ENCODE measurements around the gene RBM19. TPM values are rescaled to one million over a fixed set of nuclear protein-coding genes. Genes with fewer than 3 reads are reported as not detected.

RBM19 gene
- total and polyA plus RNA-seq, 3 donors from 2014 or later, result 28.9 to 55.4 (median 49.5) TPM

- Histone ChIP-seq H3K27me3 (no peaks in the 10 kb centered on the region), H3K4me1 (peaks cover 9% of the 10 kb centered on the region), H3K27ac (no peak overlapping the region), H3K36me3 (ENCODE audit: low read depth, missing control alignments) (no peaks in the 10 kb centered on the region), H3K4me3 (no peak overlapping the region), H3K9me3 (no peaks in the 10 kb centered on the region)
- DNase-seq, result no peak
- no peak for TF ChIP-seq CTCF (IDR thresholded peaks at IDR 0.05)
- TF ChIP-seq POLR2A (IDR thresholded peaks at IDR 0.05), result no peak
- intact Hi-C loops (cut with DNase I; ENCODE audit: low total_unique reads), result no loop called here
- WGBS, 2 donors, result 65 to 77% methylated on average over 14 of the region's 14 CpGs
Measured at GRCh38 chr12:113932381-113933196, 33.5 kb downstream of the RBM19 start.

- intact Hi-C loops (cut with DNase I; ENCODE audit: low total_unique reads), result no loop called here
- TF ChIP-seq POLR2A (IDR thresholded peaks at IDR 0.05) (no peak), CTCF (IDR thresholded peaks at IDR 0.05) (no peak)
- Histone ChIP-seq H3K36me3 (ENCODE audit: low read depth, missing control alignments) (no peaks in the 10 kb centered on the region), H3K27ac (no peak overlapping the region), H3K9me3 (no peaks in the 10 kb centered on the region), H3K4me1 (peaks cover 9% of the 10 kb centered on the region), H3K27me3 (no peaks in the 10 kb centered on the region), H3K4me3 (no peak overlapping the region)
- 95 to 99% methylated on average over 6 of the region's 6 CpGs for WGBS, 2 donors
- DNase-seq, result no peak
Measured at GRCh38 chr12:113931517-113931916, 34.6 kb downstream of the RBM19 start.

GRCh38 chr12:113930249-113930648, 35.9 kb downstream of the RBM19 start:
- H3K9me3 ChIP-seq, result no peaks in the 10 kb centered on the region
- intact Hi-C loops (cut with DNase I; ENCODE audit: low total_unique reads), result no loop called here
- peaks cover 9% of the 10 kb centered on the region for H3K4me1 ChIP-seq
- no peak overlapping the region for H3K4me3 ChIP-seq
- no peak overlapping the region for H3K27ac ChIP-seq
- no peak for TF ChIP-seq POLR2A (IDR thresholded peaks at IDR 0.05)
- no peak for TF ChIP-seq CTCF (IDR thresholded peaks at IDR 0.05)
- no peaks in the 10 kb centered on the region for H3K27me3 ChIP-seq
- WGBS, 2 donors, result 86 to 95% methylated on average over 2 to 4 of the region's 4 CpGs
- no peak for DNase-seq
- no peaks in the 10 kb centered on the region for H3K36me3 ChIP-seq (ENCODE audit: low read depth, missing control alignments)

GRCh38 chr12:113929312-113929989, 36.7 kb downstream of the RBM19 start:
- peaks cover 9% of the 10 kb centered on the region for H3K4me1 ChIP-seq
- no peak for DNase-seq
- no peaks in the 10 kb centered on the region for H3K36me3 ChIP-seq (ENCODE audit: low read depth, missing control alignments)
- no peak for TF ChIP-seq POLR2A (IDR thresholded peaks at IDR 0.05)
- TF ChIP-seq CTCF (IDR thresholded peaks at IDR 0.05), result no peak
- H3K9me3 ChIP-seq, result no peaks in the 10 kb centered on the region
- intact Hi-C loops (cut with DNase I; ENCODE audit: low total_unique reads), result no loop called here
- H3K27ac ChIP-seq, result no peak overlapping the region
- 71 to 90% methylated on average over 5 of the region's 5 CpGs for WGBS, 2 donors
- no peak overlapping the region for H3K4me3 ChIP-seq
- no peaks in the 10 kb centered on the region for H3K27me3 ChIP-seq
